Spleen (tissue), 11 donors: ENCODE results near the gene MATCAP1. TPM values are rescaled to one million over a fixed set of nuclear protein-coding genes. Genes with fewer than 3 reads are reported as not detected.

ENCODE experiments used
- DNase-seq: peaks from one replicate; pipeline ENCODE4 v3.0.0-alpha.2; 2020
- H3K27ac ChIP-seq, 8 donors: fragments of 200-600 bp; sonication (generic) in 7 of 8; 1 replicate in 4 of 8; 2 replicates in 4 of 8; pipeline versions ENCODE4 v1.5.0 to v1.8.0; 2016 to 2021; ENCODE audit warnings: inconsistent platforms in 4 of 8, mild to moderate bottlenecking in 4 of 8, moderate library complexity in 1 of 8
- H3K27me3 ChIP-seq, 7 donors: fragments of 200-600 bp; sonication (generic) in 6 of 7; replicated peaks in 1 of 7; 1 replicate in 4 of 7; 2 replicates in 3 of 7; pipeline versions ENCODE4 v1.5.0 to v1.8.0; 2016 to 2021; ENCODE audit warnings: inconsistent platforms in 3 of 7, mild to moderate bottlenecking in 1 of 7
- H3K36me3 ChIP-seq, 6 donors: fragments of 200-600 bp; sonication (generic) in 5 of 6; 1 replicate in 4 of 6; 2 replicates in 2 of 6; pipeline versions ENCODE4 v1.5.0 to v1.8.0; 2016 to 2021; ENCODE audit warnings: inconsistent platforms in 2 of 6
- H3K4me1 ChIP-seq, 6 donors: fragments of 200-600 bp; sonication (generic) in 5 of 6; 1 replicate in 3 of 6; 2 replicates in 3 of 6; pipeline versions ENCODE4 v1.5.0 to v1.8.0; 2016 to 2021; ENCODE audit warnings: inconsistent platforms in 3 of 6
- H3K4me3 ChIP-seq, 8 donors: fragments of 200-600 bp; sonication (generic) in 7 of 8; 1 replicate in 4 of 8; 2 replicates in 4 of 8; pipeline versions ENCODE4 v1.5.0 to v1.8.0; 2016 to 2021; ENCODE audit warnings: inconsistent platforms in 4 of 8, mild to moderate bottlenecking in 4 of 8, moderate library complexity in 2 of 8
- H3K9me3 ChIP-seq, 8 donors: fragments of 200-600 bp; sonication (generic) in 7 of 8; 1 replicate in 4 of 8; 2 replicates in 4 of 8; pipeline versions ENCODE4 v1.5.0 to v1.8.0; 2016 to 2021; ENCODE audit warnings: inconsistent platforms in 4 of 8
- POLR2A ChIP-seq, 3 donors: fragments of 450-650 bp; IDR thresholded peaks; one replicate each; pipeline ENCODE4 v1.5.1; 2017; ENCODE audit warnings: antibody characterized with exemption in 3 of 3, mild to moderate bottlenecking in 1 of 3
- POLR2AphosphoS5 ChIP-seq, 3 donors: sonication (generic); formaldehyde crosslinking; IDR thresholded peaks; one replicate each; pipeline ENCODE4 v1.5.1; 2017; ENCODE audit warnings: antibody characterized with exemption in 3 of 3
- WGBS, 5 donors: extraction: QIAGEN DNeasy Blood & Tissue Kit in 3 of 5; methylation state at CpG; one replicate each; pipeline versions ENCODE4 v1.1.5 to v1.1.7; 2013 to 2018; 5-methylcytosine and 5-hydroxymethylcytosine counted together
- intact Hi-C: fragments of 100-400 bp; cut with DNase I; formaldehyde crosslinking; loops from one replicate; pipeline ENCODE4 v1.15.0; 2023; ENCODE audit warnings: low total_unique reads
- polyA plus RNA-seq, 3 donors: library from polyadenylated mRNA; stranded (reverse); fragments of 200-250 nt; gene quantifications; one replicate each; pipeline ENCODE4 v1.2.1, GENCODE V29; 2013
- total RNA-seq, 7 donors: library from RNA; depleted of rRNA in 3 of 7; stranded (reverse); fragments of >200 nt in 3 of 7; fragmentation: NEBNext Ultra II Directional in 4 of 7; extraction: Animal tissue kit (Norgen Biotek cat#: 25700) in 4 of 7; gene quantifications; one replicate each; pipeline versions ENCODE4 v1.1.0 to v1.2.1, GENCODE V29; 2016 to 2021
- TF ChIP-seq, protein P1 (sequence below), 11 experiments: fragments of 200-600 bp in 7 of 11; fragments of 450-650 bp in 4 of 11; sonication (generic) in 4 of 11; IDR thresholded peaks in 8 of 11; conservative IDR thresholded peaks in 3 of 11; 1 replicate in 7 of 11; 2 replicates in 4 of 11; pipeline versions ENCODE4 v1.4.0 to v1.8.0; 2016 to 2021; ENCODE audit warnings: antibody characterized with exemption in 11 of 11, inconsistent platforms in 4 of 11, mild to moderate bottlenecking in 1 of 11
- donor health status: healthy with polysubstance abuse.
- donor health status: DM: no; HTN: no; CAD: no; lungs with moderate emphysema.
- donor health status: DM: no; HTN: no; CAD: no.
- donor health status: Bipolar disorder and iron deficiency.
- donor health status: healthy.
- donor health status: DM: no; HTN: no; CAD: no.
- donor health status: DM: yes; HTN: yes; CAD: no.

The MATCAP1 gene
- total and polyA plus RNA-seq, 10 donors: 8.9 to 59.4 (median 20.6) TPM

DNA sequence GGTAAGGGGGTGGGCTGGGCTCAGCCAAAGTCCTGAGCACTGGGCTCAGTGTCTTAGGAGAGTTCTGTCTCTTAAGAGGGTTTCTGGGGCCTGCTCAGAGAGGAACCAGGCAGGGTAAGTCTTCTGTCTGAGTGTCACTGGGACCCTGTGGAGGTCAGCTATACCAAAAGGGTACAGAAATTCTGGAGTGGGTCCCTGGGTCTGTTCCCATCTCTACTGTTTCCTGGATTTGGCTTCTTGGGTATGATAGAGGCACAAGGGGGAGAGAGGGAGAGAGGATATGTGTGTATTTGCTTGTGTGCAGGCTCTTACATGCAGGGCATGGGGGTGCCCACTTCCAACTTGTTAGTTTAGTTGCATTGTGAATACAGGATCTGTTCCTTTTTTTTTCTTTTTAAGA is 9.8 kb upstream of the MATCAP1 start:
- Histone ChIP-seq H3K27me3 (no peaks in the 10 kb centered on the region), H3K27ac (peak overlapping the region in 3 of 8 donors; percentile 87 to 95 (median 88)), H3K4me3 (peak overlapping the region in 5 of 8 donors; percentile 73 to 99 (median 95)), H3K36me3 (peaks cover 0 to 57% (median 47%) of the 10 kb centered on the region in 6 donors), H3K9me3 (no peaks in the 10 kb centered on the region), H3K4me1 (peaks cover 32 to 89% (median 52%) of the 10 kb centered on the region in 6 donors)
- intact Hi-C loops: no loop called here
- no peak for DNase-seq
- TF ChIP-seq, protein P1, sequence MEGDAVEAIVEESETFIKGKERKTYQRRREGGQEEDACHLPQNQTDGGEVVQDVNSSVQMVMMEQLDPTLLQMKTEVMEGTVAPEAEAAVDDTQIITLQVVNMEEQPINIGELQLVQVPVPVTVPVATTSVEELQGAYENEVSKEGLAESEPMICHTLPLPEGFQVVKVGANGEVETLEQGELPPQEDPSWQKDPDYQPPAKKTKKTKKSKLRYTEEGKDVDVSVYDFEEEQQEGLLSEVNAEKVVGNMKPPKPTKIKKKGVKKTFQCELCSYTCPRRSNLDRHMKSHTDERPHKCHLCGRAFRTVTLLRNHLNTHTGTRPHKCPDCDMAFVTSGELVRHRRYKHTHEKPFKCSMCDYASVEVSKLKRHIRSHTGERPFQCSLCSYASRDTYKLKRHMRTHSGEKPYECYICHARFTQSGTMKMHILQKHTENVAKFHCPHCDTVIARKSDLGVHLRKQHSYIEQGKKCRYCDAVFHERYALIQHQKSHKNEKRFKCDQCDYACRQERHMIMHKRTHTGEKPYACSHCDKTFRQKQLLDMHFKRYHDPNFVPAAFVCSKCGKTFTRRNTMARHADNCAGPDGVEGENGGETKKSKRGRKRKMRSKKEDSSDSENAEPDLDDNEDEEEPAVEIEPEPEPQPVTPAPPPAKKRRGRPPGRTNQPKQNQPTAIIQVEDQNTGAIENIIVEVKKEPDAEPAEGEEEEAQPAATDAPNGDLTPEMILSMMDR (IDR thresholded peaks at IDR 0.05 in 8 of 11, conservative IDR thresholded peaks at IDR 0.05 in 3 of 11): no peak
- no peak for TF ChIP-seq POLR2A (IDR thresholded peaks at IDR 0.05)
- TF ChIP-seq POLR2AphosphoS5 (IDR thresholded peaks at IDR 0.05): no peak

DNA sequence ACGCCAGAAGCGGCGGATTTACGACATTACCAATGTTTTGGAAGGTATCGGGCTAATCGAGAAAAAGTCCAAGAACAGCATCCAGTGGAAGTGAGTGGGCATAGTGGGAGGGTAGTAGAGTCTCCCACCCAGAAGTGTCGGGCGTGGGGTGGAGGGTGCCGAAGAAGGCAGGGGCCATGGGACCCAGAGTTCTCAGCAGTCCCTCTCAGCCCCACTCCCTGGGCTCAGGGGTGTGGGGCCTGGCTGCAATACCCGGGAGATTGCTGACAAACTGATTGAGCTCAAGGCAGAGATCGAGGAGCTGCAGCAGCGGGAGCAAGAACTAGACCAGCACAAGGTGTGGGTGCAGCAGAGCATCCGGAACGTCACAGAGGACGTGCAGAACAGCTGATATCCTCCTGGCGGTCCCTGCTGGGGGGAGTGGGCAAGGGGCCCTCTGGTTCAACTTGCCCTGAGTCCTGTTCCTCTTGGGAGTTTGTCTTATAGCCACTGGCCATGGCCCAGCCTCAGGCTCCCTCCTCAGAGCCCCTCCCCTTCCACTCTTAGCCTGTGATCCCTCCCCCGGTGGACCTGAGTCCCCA is 9.1 kb upstream of the MATCAP1 start:
- DNase-seq: no peak
- 16 to 39% (median 29%) methylated on average over 17 of the region's 17 CpGs for WGBS, 5 donors
- peak overlapping the region in 6 of 8 donors; percentile 33 to 95 (median 86) for H3K27ac ChIP-seq

DNA sequence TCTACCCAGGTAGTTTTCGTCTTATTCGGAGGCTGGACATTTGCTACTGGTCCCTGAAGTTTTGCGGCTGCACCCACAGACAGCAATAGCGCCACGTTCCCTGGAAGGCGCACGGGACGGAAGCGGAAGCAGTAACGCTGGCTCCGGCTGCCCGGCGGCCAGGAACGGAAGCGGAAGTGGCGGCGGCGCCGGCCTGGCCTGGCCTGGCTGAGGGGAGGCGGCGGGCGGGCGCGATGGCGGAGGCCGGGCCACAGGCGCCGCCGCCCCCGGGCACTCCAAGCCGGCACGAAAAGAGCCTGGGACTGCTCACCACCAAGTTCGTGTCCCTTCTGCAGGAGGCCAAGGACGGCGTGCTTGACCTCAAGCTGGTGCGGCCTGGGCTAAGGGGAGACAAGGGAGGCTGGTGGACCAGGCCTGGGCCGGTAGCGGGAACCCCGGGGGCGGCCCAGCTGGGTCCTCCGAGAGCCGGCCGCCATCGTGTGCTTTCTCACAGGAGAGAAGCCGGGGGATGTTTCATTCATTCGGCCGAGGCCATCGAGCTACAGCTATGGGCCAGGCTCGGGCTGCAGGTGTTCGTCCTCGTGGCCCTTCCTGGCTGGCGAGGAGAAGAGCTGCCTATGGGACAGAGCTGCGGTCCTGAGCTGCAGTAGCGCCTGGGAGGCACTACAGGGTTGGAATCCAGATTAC is 8.4 kb upstream of the MATCAP1 start, which contains the start of gene E2F4:
Gene E2F4, plus strand, starts transcription at position 161 of the 687 bp plus-strand sequence. Its CDS starts 73 bp downstream, at position 234.
- Histone ChIP-seq H3K27me3 (peaks cover 0 to 8% (median 0%) of the 10 kb centered on the region in 7 donors), H3K36me3 (peaks cover 0 to 49% (median 33%) of the 10 kb centered on the region in 6 donors), H3K27ac (peak within 1 kb of the TSS; percentile 33 to 95 (median 84)), H3K4me3 (peak within 1 kb of the TSS; percentile 73 to 99 (median 98)), H3K4me1 (peaks cover 29 to 87% (median 51%) of the 10 kb centered on the region in 6 donors), H3K9me3 (no peaks in the 10 kb centered on the region)
- peak; percentile 99 for DNase-seq
- 0 to 1% (median 1%) methylated on average over 26 to 54 of the region's 54 CpGs for WGBS, 5 donors
- intact Hi-C loops: no loop called here
- TF ChIP-seq, protein P1 (IDR thresholded peaks at IDR 0.05 in 8 of 11, conservative IDR thresholded peaks at IDR 0.05 in 3 of 11): peak in 2 of 11 experiments; percentile 9 to 35
- peak in 2 of 3 donors; percentile 49 to 62 for TF ChIP-seq POLR2A (IDR thresholded peaks at IDR 0.05)
- TF ChIP-seq POLR2AphosphoS5 (IDR thresholded peaks at IDR 0.05): peak; percentile 96 to 99 (median 97)

More for the DNA sequence above, 9.1 kb upstream of the MATCAP1 start:
- Histone ChIP-seq H3K9me3 (no peaks in the 10 kb centered on the region), H3K4me1 (peaks cover 29 to 87% (median 51%) of the 10 kb centered on the region in 6 donors), H3K27me3 (peaks cover 0 to under 1% (median 0%) of the 10 kb centered on the region in 7 donors), H3K4me3 (peak overlapping the region; percentile 73 to 99 (median 98)), H3K36me3 (peaks cover 0 to 50% (median 41%) of the 10 kb centered on the region in 6 donors)
- TF ChIP-seq, protein P1 (IDR thresholded peaks at IDR 0.05 in 8 of 11, conservative IDR thresholded peaks at IDR 0.05 in 3 of 11): no peak
- no peak for TF ChIP-seq POLR2A (IDR thresholded peaks at IDR 0.05)
- TF ChIP-seq POLR2AphosphoS5 (IDR thresholded peaks at IDR 0.05): no peak
- intact Hi-C loops: no loop called here
